B cell (primary cell): Measurements from ENCODE around the gene BBS1. TPM values are rescaled to one million over a fixed set of nuclear protein-coding genes. Genes with fewer than 3 reads are reported as not detected.

Source experiments
- ATAC-seq: fragments of 200-7000 bp; cut with Tn5 transposase; one replicate; pipeline ENCODE4 v1.10.0; 2021; ENCODE audit warnings: low read depth, mild to moderate bottlenecking, moderate number of reproducible peaks, moderate library complexity
- CTCF ChIA-PET: fragments of 350-600 bp; sonication (Branson Sonifier 250); formaldehyde crosslinking; loops from one replicate; lab custom pipeline; 2021; ENCODE audit warnings: antibody characterized with exemption, inconsistent platforms; lab: Charles Lee
- POLR2A ChIA-PET: fragments of 350-600 bp; sonication (Branson Sonifier 250); formaldehyde crosslinking; loops from one replicate; lab custom pipeline; 2021; ENCODE audit warnings: antibody characterized with exemption; lab: Charles Lee
- DNase-seq: peaks from one replicate; pipeline ENCODE4 v3.0.0; 2013
- H2AFZ ChIP-seq: 2 replicates; pipeline ENCODE4 v1.6.1; 2012; ENCODE audit warnings: mild to moderate bottlenecking, low read depth, low read length; ENCODE audit not compliant: insufficient read depth, poor library complexity, severe bottlenecking
- H3K27ac ChIP-seq, 2 donors: 1 replicate in 1 of 2; 2 replicates in 1 of 2; pipeline ENCODE4 v1.5.1; 2012 to 2013; ENCODE audit warnings: low read length in 2 of 2, mild to moderate bottlenecking in 2 of 2, moderate library complexity in 1 of 2
- H3K27me3 ChIP-seq, 4 experiments: fragments of 200-600 bp in 1 of 4; sonication (generic) in 1 of 4; replicated peaks in 1 of 4; 1 replicate in 2 of 4; 2 replicates in 2 of 4; pipeline versions ENCODE4 v1.6.1 to v1.7.0; 2013 to 2016; ENCODE audit warnings: low read length in 3 of 4, mild to moderate bottlenecking in 2 of 4, mixed read lengths in 1 of 4, moderate library complexity in 1 of 4; ENCODE audit not compliant: insufficient read depth in 4 of 4, control insufficient read depth in 3 of 4; ENCODE audit errors: control extremely low read depth in 1 of 4
- H3K36me3 ChIP-seq, 2 experiments: replicated peaks in 1 of 2; 1 replicate in 1 of 2; 2 replicates in 1 of 2; pipeline versions ENCODE4 v1.6.1 to v1.7.1; 2013; ENCODE audit warnings: low read length in 1 of 2; ENCODE audit not compliant: insufficient read depth in 2 of 2, control insufficient read depth in 1 of 2; ENCODE audit errors: control extremely low read depth in 1 of 2, extremely low read depth in 1 of 2
- H3K4me1 ChIP-seq, 2 donors: fragments of 200-600 bp in 1 of 2; sonication (generic) in 1 of 2; 1 replicate in 1 of 2; 2 replicates in 1 of 2; pipeline versions ENCODE4 v1.5.1 to v1.6.1; 2013 to 2017; ENCODE audit warnings: low read length in 2 of 2; ENCODE audit not compliant: control insufficient read depth in 2 of 2, insufficient read depth in 2 of 2
- H3K4me2 ChIP-seq: replicated peaks from 2 replicates; pipeline ENCODE3; 2012; ENCODE audit warnings: mild to moderate bottlenecking, low read depth, low read length; ENCODE audit not compliant: poor library complexity, severe bottlenecking
- H3K4me3 ChIP-seq, 5 experiments: fragments of 200-600 bp in 1 of 5; sonication (generic) in 1 of 5; 1 replicate in 3 of 5; 2 replicates in 2 of 5; pipeline versions ENCODE4 v1.5.1 to v1.7.0; 2011 to 2016; ENCODE audit warnings: low read length in 4 of 5, mild to moderate bottlenecking in 4 of 5, low read depth in 2 of 5, control low read depth in 1 of 5, moderate library complexity in 1 of 5; ENCODE audit not compliant: insufficient read depth in 1 of 5; ENCODE audit errors: control extremely low read depth in 1 of 5, extremely low read depth in 1 of 5
- H3K79me2 ChIP-seq: fragments of 200-600 bp; sonication (generic); one replicate; pipeline ENCODE4 v1.6.0; 2016; ENCODE audit warnings: low read length; ENCODE audit not compliant: control insufficient read depth, insufficient read depth
- H3K9ac ChIP-seq: fragments of 200-600 bp; sonication (generic); 2 replicates; pipeline ENCODE4 v1.6.1; 2017; ENCODE audit warnings: mild to moderate bottlenecking, low read length, moderate library complexity
- H3K9me3 ChIP-seq, 3 donors: one replicate each; pipeline versions ENCODE4 v1.6.1 to v1.7.1; 2013; ENCODE audit warnings: low read length in 2 of 3; ENCODE audit not compliant: control insufficient read depth in 2 of 3, insufficient read depth in 1 of 3; ENCODE audit errors: control extremely low read depth in 1 of 3
- H4K20me1 ChIP-seq: 2 replicates; pipeline ENCODE4 v1.6.0; 2012; ENCODE audit warnings: mild to moderate bottlenecking, low read length; ENCODE audit not compliant: insufficient read depth, control insufficient read depth, poor library complexity, severe bottlenecking
- H3K27ac Mint-ChIP-seq: one replicate; pipeline ENCODE4 v1.8.0; 2021; ENCODE audit warnings: mixed read lengths
- H3K27me3 Mint-ChIP-seq: one replicate; pipeline ENCODE4 v1.8.0; 2021; ENCODE audit warnings: mixed read lengths
- H3K4me1 Mint-ChIP-seq: one replicate; pipeline ENCODE4 v1.8.0; 2021; ENCODE audit warnings: mixed read lengths
- H3K4me3 Mint-ChIP-seq: one replicate; pipeline ENCODE4 v1.8.0; 2021; ENCODE audit warnings: mixed read lengths
- H3K9me3 Mint-ChIP-seq: one replicate; pipeline ENCODE4 v1.8.0; 2022; ENCODE audit warnings: mixed read lengths; ENCODE audit not compliant: insufficient read depth
- EZH2 ChIP-seq: IDR thresholded peaks from 2 replicates; pipeline ENCODE4 v1.6.1; 2012; ENCODE audit warnings: borderline replicate concordance, low read depth, mild to moderate bottlenecking, moderate library complexity, low read length; ENCODE audit not compliant: insufficient read depth, poor library complexity, severe bottlenecking
- WGBS: methylation state at CpG from one replicate; pipeline ENCODE4 v1.1.5; 2013; ENCODE audit warnings: missing lambda C conversion rate; ENCODE audit not compliant: insufficient coverage; 5-methylcytosine and 5-hydroxymethylcytosine counted together
- intact Hi-C: fragments of 100-400 bp; cut with micrococcal nuclease; formaldehyde crosslinking; loops from one replicate; pipeline ENCODE4 v1.10.0; 2022
- polyA plus RNA-seq: library from polyadenylated mRNA; depleted of rRNA; stranded (reverse); fragments of >200 nt; gene quantifications from 2 replicates; pipeline ENCODE4 v1.2.3, GENCODE V29; 2012
- total RNA-seq, 2 donors: library from RNA; stranded (reverse); fragments of 120-200 nt in 1 of 2; gene quantifications; 1 replicate in 1 of 2; 2 replicates in 1 of 2; pipeline versions ENCODE4 v1.2.3 to v1.2.4, GENCODE V29; 2013 to 2022
- TF ChIP-seq, protein P1 (sequence below): fragments of 200-600 bp; IDR thresholded peaks from one replicate; pipeline ENCODE4 v1.8.0; 2022; ENCODE audit warnings: antibody characterized with exemption, mild to moderate bottlenecking

Gene BBS1
- total and polyA plus RNA-seq, 2 donors (not counting 1 experiment from before 2014, with no cell fraction given) = 20.4 to 52.5 TPM

DNA sequence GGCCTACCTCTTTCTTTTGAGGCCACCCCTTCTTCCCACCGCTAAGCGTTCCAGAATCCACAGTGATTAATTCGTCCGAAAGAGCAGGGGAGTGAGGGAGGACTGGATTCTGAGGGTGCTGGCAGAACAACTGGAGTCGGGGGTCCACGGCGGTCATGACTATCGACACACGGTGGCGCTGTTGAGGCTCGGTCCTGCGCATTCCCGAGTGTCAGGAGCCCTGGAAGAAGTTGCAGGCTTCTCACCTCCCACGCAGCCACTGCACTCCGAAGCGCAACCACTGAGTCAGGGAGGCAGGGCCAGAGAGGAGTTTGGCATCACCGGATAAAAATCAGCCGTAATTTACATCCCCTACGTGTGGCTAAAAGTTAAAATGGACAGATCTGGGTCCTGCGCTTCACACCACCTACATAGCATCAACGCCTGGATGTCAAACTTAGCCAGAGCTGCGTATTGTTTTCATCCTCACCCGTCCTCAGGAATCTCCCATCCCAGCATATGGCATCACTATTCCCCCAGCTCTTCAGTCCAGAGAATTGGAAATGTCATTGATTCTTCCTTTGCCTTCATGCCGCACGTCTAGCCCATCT is 68.7 kb downstream of the BBS1 start:
- H3K4me2 ChIP-seq = peak overlapping the region; percentile 60
- CTCF ChIA-PET = interaction anchor here (0.6 to 12.2 kb wide), 19 partner anchors 11 to 264 kb away, joined by 3 to 301 read pairs (median 6); partner anchors contain the start of genes CCDC87, CCS, CTSF and RBM4
- H3K4me1 ChIP-seq = peaks cover 3 to 7% of the 10 kb centered on the region in 2 donors
- no peaks in the 10 kb centered on the region for H3K79me2 ChIP-seq
- peaks cover 8% of the 10 kb centered on the region for H3K4me1 Mint-ChIP-seq
- no peak overlapping the region for H3K9ac ChIP-seq
- H3K27ac Mint-ChIP-seq = no peak overlapping the region
- peak overlapping the region in 2 of 5 experiments; percentile 1 to 12 for H3K4me3 ChIP-seq
- peak overlapping the region; percentile 45 for H2AFZ ChIP-seq
- H3K27ac ChIP-seq = no peak overlapping the region
- ATAC-seq (peak; percentile 91), DNase-seq (peak; percentile 85)
- no peaks in the 10 kb centered on the region for H3K27me3 ChIP-seq
- no peaks in the 10 kb centered on the region for H3K36me3 ChIP-seq
- H3K27me3 Mint-ChIP-seq = peaks cover 24% of the 10 kb centered on the region
- intact Hi-C loops = loop anchor here (1.0 to 2.0 kb wide), 4 partner anchors 38 to 255 kb away; partner anchors contain the start of gene RBM4
- H3K9me3 ChIP-seq = peaks cover 3 to 14% (median 5%) of the 10 kb centered on the region in 3 donors
- no peaks in the 10 kb centered on the region for H4K20me1 ChIP-seq
- peaks cover 3% of the 10 kb centered on the region for H3K9me3 Mint-ChIP-seq
- WGBS = 24% methylated on average over 20 of the region's 25 CpGs
- peak overlapping the region; percentile 18 for H3K4me3 Mint-ChIP-seq
- no peak for TF ChIP-seq EZH2
- TF ChIP-seq, protein P1, sequence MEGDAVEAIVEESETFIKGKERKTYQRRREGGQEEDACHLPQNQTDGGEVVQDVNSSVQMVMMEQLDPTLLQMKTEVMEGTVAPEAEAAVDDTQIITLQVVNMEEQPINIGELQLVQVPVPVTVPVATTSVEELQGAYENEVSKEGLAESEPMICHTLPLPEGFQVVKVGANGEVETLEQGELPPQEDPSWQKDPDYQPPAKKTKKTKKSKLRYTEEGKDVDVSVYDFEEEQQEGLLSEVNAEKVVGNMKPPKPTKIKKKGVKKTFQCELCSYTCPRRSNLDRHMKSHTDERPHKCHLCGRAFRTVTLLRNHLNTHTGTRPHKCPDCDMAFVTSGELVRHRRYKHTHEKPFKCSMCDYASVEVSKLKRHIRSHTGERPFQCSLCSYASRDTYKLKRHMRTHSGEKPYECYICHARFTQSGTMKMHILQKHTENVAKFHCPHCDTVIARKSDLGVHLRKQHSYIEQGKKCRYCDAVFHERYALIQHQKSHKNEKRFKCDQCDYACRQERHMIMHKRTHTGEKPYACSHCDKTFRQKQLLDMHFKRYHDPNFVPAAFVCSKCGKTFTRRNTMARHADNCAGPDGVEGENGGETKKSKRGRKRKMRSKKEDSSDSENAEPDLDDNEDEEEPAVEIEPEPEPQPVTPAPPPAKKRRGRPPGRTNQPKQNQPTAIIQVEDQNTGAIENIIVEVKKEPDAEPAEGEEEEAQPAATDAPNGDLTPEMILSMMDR = peak; percentile 84
- POLR2A ChIA-PET = interaction anchor here (1.3 kb wide), 1 partner anchor 99 kb away, joined by 8 read pairs; the partner anchor contains the start of gene RBM4B

- Histone ChIP-seq H3K9me3 (peaks cover 3 to 14% (median 5%) of the 10 kb centered on the region in 3 donors), H3K4me3 (no peak overlapping the region), H3K27me3 (peaks cover 0 to 4% (median 0%) of the 10 kb centered on the region in 4 experiments), H3K79me2 (no peaks in the 10 kb centered on the region), H3K36me3 (no peaks in the 10 kb centered on the region), H3K4me2 (no peak overlapping the region), H3K27ac (no peak overlapping the region), H4K20me1 (no peaks in the 10 kb centered on the region), H3K4me1 (peaks cover 3 to 7% of the 10 kb centered on the region in 2 donors), H3K9ac (no peak overlapping the region), H2AFZ (no peak overlapping the region)
- POLR2A ChIA-PET = interaction anchor here (0.6 to 1.8 kb wide), 2 partner anchors 31 to 97 kb away, joined by 3 to 10 read pairs; partner anchors contain the start of gene RBM4B
- no peak overlapping the region for H3K4me3 Mint-ChIP-seq
- TF ChIP-seq EZH2 = no peak
- TF ChIP-seq, protein P1 = no peak
- no peak for ATAC-seq
- WGBS = 90% methylated on average over 5 of the region's 5 CpGs
- CTCF ChIA-PET = interaction anchor here (0.5 to 12.2 kb wide), 17 partner anchors 9 to 253 kb away, joined by 3 to 301 read pairs (median 4); partner anchors contain the start of genes CCDC87, CTSF, RBM4 and RBM4B
- DNase-seq = no peak
- peaks cover 8% of the 10 kb centered on the region for H3K4me1 Mint-ChIP-seq
- intact Hi-C loops = no loop called here
- H3K27ac Mint-ChIP-seq = no peak overlapping the region
- peaks cover 3% of the 10 kb centered on the region for H3K9me3 Mint-ChIP-seq
- peaks cover 9% of the 10 kb centered on the region for H3K27me3 Mint-ChIP-seq
Measured at GRCh38 chr11:66580803-66581202, 70.4 kb downstream of the BBS1 start.
